ENCODE measurements around the gene TTC17.
"Not testable (repeated sequence)": the region's sequence is repeated elsewhere in the genome, so short reads cannot be mapped to it uniquely, and the experiment has no call there.

Gene TTC17

DNA sequence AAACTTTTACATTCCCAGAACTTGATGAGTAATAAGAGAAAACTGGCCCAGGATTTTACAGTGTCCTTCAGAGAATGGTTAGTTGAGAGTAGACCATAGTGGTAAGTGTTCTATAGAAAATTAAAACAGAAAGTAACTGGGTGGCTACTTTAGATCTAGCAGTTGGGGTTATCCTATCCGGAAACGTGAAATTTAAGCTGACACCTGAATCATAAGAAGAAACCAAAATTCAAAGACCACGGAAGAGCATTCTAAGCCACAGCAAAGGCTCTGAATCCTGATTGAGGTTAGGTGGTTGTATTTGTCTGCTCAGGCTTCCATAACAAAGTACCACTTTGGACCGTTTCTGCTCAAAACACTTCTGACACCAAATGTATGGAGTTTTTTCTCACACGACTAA lies 34.0 kb downstream of the TTC17 start:
- DNase-seq (ENCODE audit: low read depth in 2 of 2), result no peak

GRCh38 chr11:43393765-43394355 lies 35.1 kb downstream of the TTC17 start:
- no peak for DNase-seq (ENCODE audit: low read depth in 2 of 2)

DNA sequence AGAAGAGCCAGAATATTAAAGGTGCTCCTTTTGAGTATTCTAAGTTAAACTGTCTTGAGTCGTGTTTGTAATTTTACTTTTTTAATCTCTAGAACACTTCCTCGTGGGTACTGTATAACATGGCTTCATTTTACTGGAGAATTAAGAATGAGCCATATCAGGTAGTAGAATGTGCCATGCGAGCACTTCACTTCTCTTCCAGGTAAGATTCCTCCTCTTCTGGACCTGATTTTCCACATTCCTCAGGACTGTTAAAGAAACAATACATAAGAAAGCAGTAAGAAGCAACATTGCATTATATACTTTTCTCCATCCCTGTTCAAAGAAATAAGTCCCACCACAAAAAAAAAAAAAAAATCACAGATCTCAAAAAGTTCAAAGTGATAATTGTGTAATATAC lies 37.9 kb downstream of the TTC17 start:
- DNase-seq (ENCODE audit: low read depth in 2 of 2), result no peak

- no peak for DNase-seq (ENCODE audit: low read depth in 2 of 2)
Measured at GRCh38 chr11:43397251-43397650, 38.5 kb downstream of the TTC17 start.

GRCh38 chr11:43399983-43400630 lies 41.4 kb downstream of the TTC17 start:
- DNase-seq (ENCODE audit: low read depth in 2 of 2), result no peak

DNA sequence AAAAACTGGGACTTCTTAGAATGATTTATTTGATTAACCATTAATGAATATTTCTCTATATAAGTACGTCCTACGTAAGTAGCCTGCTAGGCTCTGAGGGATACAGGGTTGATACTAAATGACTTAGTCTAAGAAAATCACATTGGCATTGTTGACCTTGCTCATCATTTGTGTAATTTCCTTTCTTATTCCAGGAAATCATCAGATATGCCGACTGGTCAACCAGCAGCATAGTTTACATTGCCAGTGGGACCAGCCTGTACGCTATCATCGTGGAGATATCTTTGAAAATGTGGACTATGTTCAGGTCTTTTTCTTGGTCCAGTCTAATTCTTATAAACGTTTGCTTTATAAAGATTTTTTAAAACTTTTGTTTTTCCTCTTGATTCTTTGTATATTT lies 42.5 kb downstream of the TTC17 start:
- DNase-seq (ENCODE audit: low read depth in 2 of 2), result no peak

GRCh38 chr11:43401811-43402210 lies 43.1 kb downstream of the TTC17 start:
- DNase-seq (ENCODE audit: low read depth in 2 of 2), result not testable (repeated sequence)

GRCh38 chr11:43403357-43404231 lies 44.9 kb downstream of the TTC17 start:
- DNase-seq (ENCODE audit: low read depth in 2 of 2), result no peak

- DNase-seq (ENCODE audit: low read depth in 2 of 2), result no peak
Measured at GRCh38 chr11:43404406-43404805, 45.7 kb downstream of the TTC17 start.

DNA sequence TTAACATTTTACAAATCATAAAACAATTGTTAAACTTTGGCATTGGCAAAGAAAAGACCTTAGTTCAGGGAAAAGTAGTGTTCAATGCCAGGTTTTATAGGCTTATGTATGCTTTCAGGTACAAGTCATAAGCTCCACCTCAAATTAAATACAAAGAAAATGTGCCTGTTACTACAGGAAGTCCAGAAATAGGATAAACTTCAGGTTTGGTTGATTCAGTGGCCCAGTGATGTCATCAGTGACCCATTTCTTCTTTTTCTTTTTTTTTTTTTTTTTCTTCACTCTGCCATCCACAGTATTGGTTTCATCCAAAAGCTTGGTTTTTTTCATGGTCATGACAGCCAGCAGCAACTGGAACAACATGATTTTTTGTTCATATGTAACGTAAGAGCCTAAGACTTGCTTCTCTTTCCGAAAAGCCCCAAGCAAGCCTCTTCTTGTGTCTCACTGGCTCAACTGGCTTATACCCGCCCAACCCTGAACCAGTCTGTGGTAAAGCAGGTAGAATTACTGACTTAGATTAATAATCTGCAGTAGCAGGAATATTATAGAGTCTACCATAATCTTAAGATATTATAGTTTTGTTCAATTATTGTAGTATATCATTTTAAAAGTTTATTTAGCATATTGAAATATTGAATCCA lies 46.2 kb downstream of the TTC17 start:
- no peak for DNase-seq (ENCODE audit: low read depth in 2 of 2)

- DNase-seq (ENCODE audit: low read depth in 2 of 2), result no peak
Measured at GRCh38 chr11:43408277-43408676, 49.6 kb downstream of the TTC17 start.

DNA sequence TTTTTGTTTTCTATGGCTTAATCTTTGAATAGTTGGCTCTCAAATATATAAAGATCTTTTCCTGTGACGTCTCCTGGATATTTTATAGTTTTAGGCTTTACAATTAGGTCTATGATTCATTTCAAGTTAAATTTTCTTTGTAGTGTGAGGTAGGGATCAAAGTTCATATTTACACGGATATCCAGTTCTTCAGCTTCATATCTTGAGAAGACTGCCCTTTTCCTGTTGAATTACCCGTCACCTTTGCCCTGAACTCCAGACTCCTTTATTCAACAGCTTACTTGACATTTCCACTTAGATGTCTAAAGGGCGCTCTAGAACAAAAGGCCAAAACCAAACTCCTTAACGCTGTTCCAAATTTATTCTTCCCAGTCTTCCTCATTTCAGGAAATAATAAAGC lies 51.7 kb downstream of the TTC17 start:
- no peak for DNase-seq (ENCODE audit: low read depth in 2 of 2)

DNA sequence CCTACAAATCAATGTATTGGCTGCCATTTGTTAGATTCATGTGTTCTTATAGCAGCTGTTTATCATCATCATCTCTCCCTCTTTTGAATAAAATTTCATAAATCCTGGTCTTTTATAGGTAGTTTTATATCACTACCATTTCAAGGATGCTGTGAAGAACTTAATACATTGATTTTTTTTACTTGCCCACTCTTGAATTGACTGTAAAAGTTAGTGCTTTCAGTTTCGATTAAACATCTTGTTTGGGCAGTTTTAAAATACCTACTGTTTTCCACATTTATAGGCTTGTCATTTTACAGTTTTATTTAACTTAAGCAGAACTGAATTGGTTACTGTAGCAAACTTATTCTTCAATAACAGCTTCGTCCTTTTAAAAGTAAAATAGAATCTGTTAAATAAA lies 59.5 kb downstream of the TTC17 start:
- DNase-seq (ENCODE audit: low read depth in 2 of 2), result no peak

GRCh38 chr11:43419460-43419859 lies 60.7 kb downstream of the TTC17 start:
- DNase-seq (ENCODE audit: low read depth in 2 of 2), result no peak

DNA sequence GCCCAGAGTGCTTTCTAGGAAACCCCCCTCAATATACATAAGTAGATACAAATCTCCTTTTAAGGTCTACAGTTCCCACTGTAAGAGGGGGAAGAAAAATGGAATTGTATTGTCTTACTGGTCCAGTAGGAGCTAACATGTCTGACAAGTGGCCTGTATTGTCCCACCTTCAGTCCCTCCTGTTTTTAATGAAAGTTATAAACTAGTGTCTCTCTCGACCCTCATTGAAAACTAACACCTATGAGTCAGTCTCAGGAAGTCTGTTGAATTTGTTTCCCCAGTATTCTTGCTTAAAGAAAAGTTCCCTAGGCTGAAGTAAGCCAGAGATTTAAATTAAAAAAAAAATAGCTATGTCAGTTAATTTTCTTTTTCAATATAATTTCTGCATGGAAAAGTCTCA lies 69.3 kb downstream of the TTC17 start:
- DNase-seq (ENCODE audit: low read depth in 2 of 2), result no peak

DNA sequence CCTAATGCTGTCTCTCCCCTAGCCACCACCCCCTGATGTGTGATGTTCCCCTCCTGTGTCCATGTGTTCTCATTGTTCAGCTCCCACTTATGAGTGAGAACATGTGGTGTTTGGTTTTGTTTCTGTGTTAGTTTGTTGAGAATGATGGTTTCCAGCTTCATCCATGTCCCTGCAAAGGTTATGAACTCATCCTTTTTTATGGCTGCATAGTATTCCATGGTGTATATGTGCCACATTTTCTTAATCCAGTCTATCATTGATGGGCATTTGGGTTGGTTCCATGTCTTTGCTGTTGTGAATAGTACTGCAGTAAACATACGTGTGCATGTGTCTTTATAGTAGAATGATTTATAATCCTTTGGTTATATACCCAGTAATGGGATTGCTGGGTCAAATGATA lies 72.2 kb downstream of the TTC17 start:
- DNase-seq (ENCODE audit: low read depth in 2 of 2), result not testable (repeated sequence)

DNA sequence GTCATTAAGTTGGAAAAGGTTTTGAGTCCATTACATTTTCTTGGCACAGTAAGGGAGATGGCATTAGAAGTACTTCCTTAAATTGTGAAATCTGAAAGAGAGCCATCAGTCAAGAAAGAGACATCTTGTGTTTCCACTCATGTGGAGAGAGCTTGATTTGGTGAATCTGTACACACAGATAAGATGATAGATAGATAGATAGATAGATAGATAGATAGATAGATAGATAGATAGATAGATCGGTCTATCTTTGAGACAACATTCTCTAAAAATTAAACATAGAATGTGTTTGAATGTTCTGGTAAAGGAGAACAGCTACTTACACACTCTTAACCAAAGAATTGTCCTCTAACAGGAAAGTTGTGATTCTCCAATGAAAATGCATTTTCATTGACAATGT lies 76.2 kb downstream of the TTC17 start:
- DNase-seq (ENCODE audit: low read depth in 2 of 2), result no peak

DNA sequence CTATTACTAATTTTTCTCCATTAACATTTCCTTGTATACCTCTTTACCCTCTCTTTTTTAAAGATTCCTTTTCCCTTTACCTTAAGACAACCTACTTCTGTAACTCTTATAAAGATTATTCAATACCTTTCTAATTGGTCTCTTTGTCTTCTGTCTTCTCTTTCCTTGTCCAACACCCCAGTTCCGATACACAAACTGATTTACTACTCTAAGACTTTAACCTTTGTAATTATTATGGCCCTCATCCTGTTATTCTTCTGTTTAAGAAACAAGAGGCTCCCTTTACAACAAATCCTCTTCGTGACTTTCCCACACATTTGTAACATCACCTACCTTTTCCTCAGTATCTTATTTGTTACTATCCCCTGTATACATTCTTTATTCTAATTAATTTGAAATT lies 81.8 kb downstream of the TTC17 start:
- DNase-seq (ENCODE audit: low read depth in 2 of 2), result no peak

DNA sequence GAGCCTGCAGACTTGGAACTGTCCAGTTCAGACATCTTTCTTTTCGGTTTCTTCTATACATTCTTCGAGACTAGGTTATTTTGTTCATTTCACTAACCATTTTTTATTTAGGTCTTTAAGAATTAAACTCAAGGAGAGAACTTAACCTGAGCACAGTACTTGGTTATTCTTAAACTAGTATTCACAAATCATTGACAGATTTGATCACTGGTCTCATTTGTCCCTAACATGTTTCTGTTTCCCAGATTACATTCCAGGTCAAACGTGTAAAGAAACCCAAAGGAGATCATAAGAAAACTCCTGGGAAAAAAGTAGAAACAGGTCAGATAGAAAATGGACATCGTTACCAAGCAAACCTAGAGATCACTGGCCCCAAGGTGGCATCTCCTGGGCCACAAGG lies 85.1 kb downstream of the TTC17 start:
- no peak for DNase-seq (ENCODE audit: low read depth in 2 of 2)

DNA sequence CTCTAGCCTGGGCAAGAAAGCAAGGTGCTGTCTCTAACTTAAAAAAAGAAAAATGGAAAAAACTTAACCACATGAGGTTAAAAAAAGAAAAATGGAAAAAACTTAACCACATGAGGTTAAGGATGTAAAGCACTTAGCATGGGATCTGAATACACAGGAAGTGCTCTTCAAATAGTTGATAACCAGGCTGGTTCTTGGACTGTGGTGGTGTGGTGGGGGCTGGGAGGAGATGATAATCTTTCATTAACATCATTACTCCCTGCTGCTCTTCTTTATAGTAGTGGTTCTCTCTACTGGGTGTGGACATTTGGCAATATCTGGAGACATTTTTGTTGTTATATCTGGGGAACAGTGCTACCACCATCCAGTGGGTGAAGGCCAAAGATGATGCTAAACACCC lies 88.4 kb downstream of the TTC17 start:
- DNase-seq (ENCODE audit: low read depth in 2 of 2), result no peak

GRCh38 chr11:43458486-43458885 lies 99.8 kb downstream of the TTC17 start:
- DNase-seq (ENCODE audit: low read depth in 2 of 2), result no peak

DNA sequence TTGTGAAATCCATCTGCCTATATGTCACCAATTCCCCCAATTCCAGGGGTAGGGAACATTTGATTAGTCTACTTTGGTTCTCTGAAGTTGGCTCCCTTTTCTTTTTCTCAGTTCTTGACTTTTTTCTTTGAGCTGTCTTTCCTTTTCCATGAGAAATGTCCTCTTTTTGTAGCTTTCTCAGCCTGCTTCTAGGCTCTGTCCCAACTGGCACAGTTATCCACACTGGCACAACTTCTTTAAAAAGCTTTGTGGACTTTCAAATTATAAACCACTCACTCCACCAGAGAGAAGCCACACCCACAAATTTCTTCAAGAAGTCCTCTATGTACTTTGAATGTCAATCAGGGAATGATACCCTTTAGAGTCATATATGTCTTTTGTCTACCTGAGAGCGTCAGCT lies 100.5 kb downstream of the TTC17 start:
- DNase-seq (ENCODE audit: low read depth in 2 of 2), result no peak

- DNase-seq (ENCODE audit: low read depth in 2 of 2), result no peak
Measured at GRCh38 chr11:43462359-43462758, 103.6 kb downstream of the TTC17 start.

All from stimulated activated CD8-positive, alpha-beta memory T cell treated with anti-CD3 and anti-CD28 coated beads, Interleukin-7, amount 100 ng/mL, for 1 hour (primary cell).